HepG2 (cell line): Measurements from ENCODE around the gene LOX. TPM values are rescaled to one million over a fixed set of nuclear protein-coding genes. Genes with fewer than 3 reads are reported as not detected.

ENCODE experiments used
- ATAC-seq: fragments of 200-7000 bp; cut with Tn5 transposase; 3 replicates; pipeline ENCODE4 v1.9.1; 2020; ENCODE audit warnings: mild to moderate bottlenecking, moderate library complexity
- Bru-seq: library from RNA; stranded (reverse); fragments of 400-500 nt; gene quantifications from one replicate; lab custom pipeline; 2021; lab: Mats Ljungman, UMichigan
- BruChase-seq, 2 experiments: library from RNA; stranded (reverse); fragments of 400-500 nt; gene quantifications; one replicate each; lab custom pipeline; 2021; lab: Mats Ljungman, UMichigan
- BruUV-seq: library from RNA; stranded (reverse); fragments of 400-500 nt; replicated peaks from 2 replicates; lab custom pipeline; 2021; lab: Mats Ljungman, UMichigan
- CTCF ChIA-PET: fragments of 300-600 bp; formaldehyde crosslinking; extraction: SDS; loops from one replicate; lab custom pipeline; 2021; ENCODE audit warnings: low total read pairs, inconsistent platforms, low intra/inter-chr PET ratio; lab: Yijun Ruan, JAX
- POLR2A ChIA-PET: fragments of 350-600 bp; sonication (Branson Sonifier 250); formaldehyde crosslinking; loops from one replicate; lab custom pipeline; 2020; ENCODE audit warnings: antibody characterized with exemption, inconsistent platforms; lab: Yijun Ruan, JAX
- DNase-seq: peaks from one replicate; pipeline ENCODE4 v3.0.0-alpha.2; 2015; ENCODE audit warnings: low spot score
- FAIRE-seq: peaks from 3 replicates; lab custom pipeline; 2011; peaks lifted over from hg19 to GRCh38; lab: Jason Lieb, UNC
- H2AFZ ChIP-seq: one replicate; pipeline ENCODE4 v1.6.1; 2011; ENCODE audit warnings: low read length, inconsistent platforms
- H3K27ac ChIP-seq: fragments of 300-600 bp; 3 replicates; pipeline ENCODE4 v1.8.0; 2011; ENCODE audit warnings: mixed run types, mild to moderate bottlenecking, mixed read lengths, low read length, inconsistent platforms; ENCODE audit not compliant: insufficient read depth; ENCODE audit errors: extremely low read length
- H3K27me3 ChIP-seq, 2 experiments: fragments of 200-600 bp in 1 of 2; 2 replicates in 1 of 2; 3 replicates in 1 of 2; pipeline versions ENCODE4 v1.6.0 to v1.8.0; 2011; ENCODE audit warnings: low read length in 2 of 2, mild to moderate bottlenecking in 2 of 2, moderate library complexity in 2 of 2, inconsistent platforms in 1 of 2; ENCODE audit not compliant: insufficient read depth in 2 of 2, control insufficient read depth in 1 of 2
- H3K36me3 ChIP-seq, 2 experiments: fragments of 200-600 bp in 1 of 2; replicated peaks in 1 of 2; 2 replicates in 1 of 2; 3 replicates in 1 of 2; pipeline versions ENCODE4 v1.5.1 to v1.8.0; 2011; ENCODE audit warnings: low read length in 2 of 2, inconsistent platforms in 1 of 2; ENCODE audit not compliant: insufficient read depth in 2 of 2, control insufficient read depth in 1 of 2
- H3K4me1 ChIP-seq: 2 replicates; pipeline ENCODE4 v1.5.1; 2012; ENCODE audit warnings: low read length, inconsistent platforms; ENCODE audit not compliant: insufficient read depth
- H3K4me2 ChIP-seq: 2 replicates; pipeline ENCODE4 v1.6.0; 2011; ENCODE audit warnings: low read depth, low read length, inconsistent platforms
- H3K4me3 ChIP-seq, 3 experiments: fragments of 200-600 bp in 1 of 3; sonication (generic), shearing (Covaris generic) in 1 of 3; replicated peaks in 1 of 3; 2 replicates each; pipeline ENCODE4 v1.5.1; 2011 to 2016; ENCODE audit warnings: low read length in 3 of 3, inconsistent platforms in 2 of 3, low read depth in 2 of 3, mild to moderate bottlenecking in 2 of 3, control low read depth in 1 of 3, mixed read lengths in 1 of 3; ENCODE audit not compliant: insufficient read depth in 1 of 3
- H3K79me2 ChIP-seq: one replicate; pipeline ENCODE4 v1.6.1; 2011; ENCODE audit warnings: low read length, inconsistent platforms; ENCODE audit not compliant: insufficient read depth
- H3K9ac ChIP-seq: 2 replicates; pipeline ENCODE4 v1.6.0; 2011; ENCODE audit warnings: mild to moderate bottlenecking, low read depth, low read length, inconsistent platforms; ENCODE audit not compliant: insufficient read depth
- H3K9me3 ChIP-seq: 2 replicates; pipeline ENCODE4 v1.5.1; 2012; ENCODE audit warnings: mild to moderate bottlenecking, low read length
- H4K20me1 ChIP-seq: 2 replicates; pipeline ENCODE4 v1.6.0; 2011; ENCODE audit warnings: inconsistent platforms, mild to moderate bottlenecking, low read length, moderate library complexity; ENCODE audit not compliant: insufficient read depth
- ASH2L ChIP-seq: fragments of 300-600, 200-600 bp; sonication (generic); IDR thresholded peaks from 2 replicates; pipeline ENCODE4 v1.7.0; 2017; ENCODE audit warnings: low read depth, mild to moderate bottlenecking, moderate library complexity, mixed read lengths, low read length; ENCODE audit not compliant: insufficient read length
- CENPBD1 ChIP-seq: sonication (generic); formaldehyde crosslinking; IDR thresholded peaks from 2 replicates; pipeline ENCODE4 v1.8.0; 2022; ENCODE audit warnings: missing genetic modification reagents, low read depth, mild to moderate bottlenecking, borderline replicate concordance
- HMG20B ChIP-seq: conservative IDR thresholded peaks from 2 replicates; pipeline ENCODE4 v1.6.1; 2016; ENCODE audit warnings: missing genetic modification reagents, missing compliant biosample characterization
- JUN ChIP-seq: sonication (generic); formaldehyde crosslinking; IDR thresholded peaks from 2 replicates; pipeline ENCODE4 v1.4.0; 2020; ENCODE audit warnings: mild to moderate bottlenecking, missing genetic modification reagents
- MTF2 ChIP-seq: sonication (generic); formaldehyde crosslinking; IDR thresholded peaks from 2 replicates; pipeline ENCODE4 v1.5.0; 2020; ENCODE audit warnings: missing genetic modification reagents, borderline replicate concordance
- PRPF4 ChIP-seq: fragments of 200-400 bp; formaldehyde crosslinking; IDR thresholded peaks from 2 replicates; pipeline ENCODE4 v1.6.1; 2016; ENCODE audit warnings: low read length, low read depth; ENCODE audit not compliant: poor library complexity, severe bottlenecking
- SKI ChIP-seq: fragments of 450-650 bp; IDR thresholded peaks from one replicate; pipeline ENCODE4 v1.6.1; 2018; ENCODE audit warnings: mild to moderate bottlenecking; ENCODE audit not compliant: partially characterized antibody
- THYN1 ChIP-seq: sonication (generic); formaldehyde crosslinking; IDR thresholded peaks from 2 replicates; pipeline ENCODE4 v1.8.1; 2023; ENCODE audit warnings: low read depth, mild to moderate bottlenecking, moderate library complexity, missing genetic modification reagents, borderline replicate concordance
- U2AF2 ChIP-seq: fragments of 200-400 bp; formaldehyde crosslinking; IDR thresholded peaks from 2 replicates; pipeline ENCODE4 v1.6.1; 2017; ENCODE audit warnings: low read depth, mild to moderate bottlenecking, low read length
- ZBTB38 ChIP-seq: sonication (generic); formaldehyde crosslinking; IDR thresholded peaks from 2 replicates; pipeline ENCODE4 v1.5.1; 2020; ENCODE audit warnings: mild to moderate bottlenecking, missing genetic modification reagents
- ZBTB43 ChIP-seq: sonication (generic); formaldehyde crosslinking; conservative IDR thresholded peaks from 2 replicates; pipeline ENCODE4 v1.4.0; 2020; ENCODE audit warnings: missing genetic modification reagents
- ZNF350 ChIP-seq: sonication (generic); formaldehyde crosslinking; IDR thresholded peaks from 2 replicates; pipeline ENCODE4 v1.4.0; 2020; ENCODE audit warnings: mild to moderate bottlenecking, low read depth, missing genetic modification reagents, borderline replicate concordance
- ZNF674 ChIP-seq: sonication (generic); formaldehyde crosslinking; IDR thresholded peaks from 2 replicates; pipeline ENCODE4 v1.5.0; 2020; ENCODE audit warnings: low read depth, mild to moderate bottlenecking, missing genetic modification reagents
- ZNF766 ChIP-seq: sonication (generic); formaldehyde crosslinking; IDR thresholded peaks from 2 replicates; pipeline ENCODE4 v1.5.0; 2020; ENCODE audit warnings: missing genetic modification reagents, borderline replicate concordance
- WGBS: methylation state at CpG from one replicate; pipeline ENCODE4 v1.1.6; 2017; ENCODE audit warnings: low lambda C conversion rate; 5-methylcytosine and 5-hydroxymethylcytosine counted together
- in situ Hi-C: cut with HindIII; loops from 2 replicates; pipeline ENCODE4 v1.10.0; 2017; ENCODE audit warnings: low pct_unique_long_range_greater_than_20kb; ENCODE audit not compliant: extremely low pct_ligation_motif_present
- intact Hi-C: fragments of 100-400 bp; cut with micrococcal nuclease; formaldehyde crosslinking; loops from one replicate; pipeline ENCODE4 v1.10.0; 2022; ENCODE audit not compliant: unreplicated experiment
- long read RNA-seq, 2 experiments: library from RNA in 1 of 2; library from polyadenylated mRNA in 1 of 2; stranded (forward) in 1 of 2; unstranded in 1 of 2; transcript quantifications; one replicate each; pipeline ENCODE4 v2.0.0, GENCODE V29; 2019 to 2022
- polyA minus RNA-seq, 3 experiments: library from RNA; depleted of rRNA, polyadenylated mRNA; stranded (reverse); fragments of >200 nt; gene quantifications; 2 replicates each; pipeline ENCODE4 v1.2.3, GENCODE V29; 2011; ENCODE audit warnings: low replicate concordance in 1 of 3
- polyA plus RNA-seq, 8 experiments: library from polyadenylated mRNA; depleted of rRNA in 3 of 8; stranded (reverse) in 7 of 8; unstranded in 1 of 8; fragments of >200 nt; fragmentation: Illumina TruSeq in 4 of 8; extraction: Trizol in 4 of 8; gene quantifications; 2 replicates each; pipeline versions ENCODE4 v1.2.1 to v1.2.3, GENCODE V29; 2011 to 2016; ENCODE audit warnings: low read depth in 4 of 8, missing spikeins in 1 of 8, mixed read lengths in 1 of 8; ENCODE audit not compliant: insufficient read depth in 1 of 8
- total RNA-seq, 5 experiments: library from RNA; depleted of rRNA; stranded (reverse); fragments of >200 nt; fragmentation: Illumina TruSeq; extraction: Trizol; gene quantifications; 2 replicates each; pipeline ENCODE4 v1.2.3, GENCODE V29; 2016; ENCODE audit warnings: low read depth in 1 of 5

Gene LOX
- 0.65 and 0.73 TPM in 2 replicates for total RNA-seq (2016; rRNA removed; fragmentation: Illumina TruSeq; extraction: Trizol)
- 0.18 TPM in 1 of 2 replicates, not detected in the other for total RNA-seq (2016; cell fraction: cytosol; rRNA removed; fragmentation: Illumina TruSeq; extraction: Trizol; ENCODE audit: low read depth)
- total RNA-seq (2016; cell fraction: insoluble cytoplasmic fraction; rRNA removed; fragmentation: Illumina TruSeq; extraction: Trizol) = 0.56 and 1.4 TPM in 2 replicates
- total RNA-seq (2016; cell fraction: membrane; rRNA removed; fragmentation: Illumina TruSeq; extraction: Trizol) = 0.62 TPM in 2 replicates
- 1.4 and 1.6 TPM in 2 replicates for total RNA-seq (2016; cell fraction: nucleus; rRNA removed; fragmentation: Illumina TruSeq; extraction: Trizol)
- 165 and 173 TPM in 2 replicates for polyA plus RNA-seq (2011; rRNA removed)
- polyA plus RNA-seq (2011; cell fraction: cytosol; rRNA removed) = 185 and 225 TPM in 2 replicates
- polyA plus RNA-seq (2011; cell fraction: nucleus; rRNA removed) = 99.6 and 118 TPM in 2 replicates
- 60.5 and 125 TPM in 2 replicates for polyA plus RNA-seq (2012)
- polyA plus RNA-seq (2016; cell fraction: cytosol; fragmentation: Illumina TruSeq; extraction: Trizol; ENCODE audit: low read depth) = 0.25 and 0.35 TPM in 2 replicates
- polyA plus RNA-seq (2016; cell fraction: insoluble cytoplasmic fraction; fragmentation: Illumina TruSeq; extraction: Trizol; ENCODE audit: low read depth) = 1.5 TPM in 2 replicates
- polyA plus RNA-seq (2016; cell fraction: membrane; fragmentation: Illumina TruSeq; extraction: Trizol; ENCODE audit: low read depth) = 0.43 and 0.55 TPM in 2 replicates
- polyA plus RNA-seq (2016; cell fraction: nucleus; fragmentation: Illumina TruSeq; extraction: Trizol; ENCODE audit: insufficient read depth, low read depth) = 3.5 and 4.1 TPM in 2 replicates
- 22.4 and 399 TPM in 2 replicates for polyA minus RNA-seq (2011; rRNA and poly(A)+ RNA removed; ENCODE audit: low replicate concordance)
- 255 and 278 TPM in 2 replicates for polyA minus RNA-seq (2011; cell fraction: cytosol; rRNA and poly(A)+ RNA removed)
- polyA minus RNA-seq (2011; cell fraction: nucleus; rRNA and poly(A)+ RNA removed) = 71.3 and 87.9 TPM in 2 replicates
- percentile 43 among the genes with signal in this experiment for Bru-seq, nascent RNA
- BruChase-seq, experiment 1, labeled RNA remaining after a 6-hour chase = percentile 54 among the genes with signal in this experiment
- percentile 40 among the genes with signal in this experiment for BruChase-seq, experiment 2, labeled RNA remaining after a 2-hour chase
- long read RNA-seq, experiment 1, full-length matches to known transcripts = 97 of 106 reads
- long read RNA-seq, experiment 1, partial matches to known transcripts = 1 of 106 reads
- long read RNA-seq, experiment 1, other reads (novel, unspliced or antisense) = 8 of 106 reads
- long read RNA-seq, experiment 2, full-length matches to known transcripts = 2 of 9 reads
- long read RNA-seq, experiment 2, partial matches to known transcripts = 0 of 9 reads
- long read RNA-seq, experiment 2, other reads (novel, unspliced or antisense) = 7 of 9 reads

GRCh38 chr5:122078116-122079110, at the start of gene LOX:
LOX (minus strand) TSS chr5:122078259; CDS start chr5:122077985, 274 bp downstream.
- DNase-seq (peak; percentile 47), ATAC-seq (peak; percentile 52), FAIRE-seq (no peak)
- H3K4me1 ChIP-seq = peaks cover 67% of the 10 kb centered on the region
- intact Hi-C loops (no loop called here), in situ Hi-C loops (loop anchor here (10.0 kb wide), 1 partner anchor 104 kb away; no protein-coding TSS in a partner anchor)
- peaks cover 0 to 7% of the 10 kb centered on the region in 2 experiments; a peak in 3 of 5 replicates for H3K27me3 ChIP-seq
- H3K79me2 ChIP-seq = no peaks in the 10 kb centered on the region
- ChIA-PET POLR2A (no interaction called here), CTCF (no interaction called here)
- no peaks in the 10 kb centered on the region for H3K9me3 ChIP-seq
- H3K27ac ChIP-seq = peak within 1 kb of the TSS; percentile 77
- BruUV-seq = no TSS peak
- H3K36me3 ChIP-seq = peaks cover 3% of the 10 kb centered on the region in 2 experiments; a peak in 3 of 5 replicates
- H4K20me1 ChIP-seq = no peaks in the 10 kb centered on the region
- peak within 1 kb of the TSS; percentile 99 for H3K4me2 ChIP-seq
- peak within 1 kb of the TSS; percentile 62 for H2AFZ ChIP-seq
- H3K4me3 ChIP-seq = peak within 1 kb of the TSS; percentile 48 to 86 (median 74)
- 3% methylated on average over 20 of the region's 35 CpGs for WGBS
- peak within 1 kb of the TSS; percentile 72 for H3K9ac ChIP-seq
- no peak for TF ChIP-seq ZNF350 (CRISPR knock-in tag)
- TF ChIP-seq ZNF766 (CRISPR knock-in tag) = no peak
- peak; percentile 27; the same call in 1 of the 2 replicates for TF ChIP-seq ZBTB38 (CRISPR knock-in tag)
- peak; percentile 21 for TF ChIP-seq ASH2L
- no peak for TF ChIP-seq U2AF2
- TF ChIP-seq HMG20B (CRISPR knock-in tag) = no peak
- TF ChIP-seq CENPBD1 (CRISPR knock-in tag) = no peak
- TF ChIP-seq ZNF674 (CRISPR knock-in tag) = no peak
- TF ChIP-seq SKI = no peak
- TF ChIP-seq THYN1 (CRISPR knock-in tag) = no peak
- TF ChIP-seq PRPF4 = no peak
- TF ChIP-seq JUN (CRISPR knock-in tag) = no peak
- no peak for TF ChIP-seq ZBTB43
- no peak for TF ChIP-seq MTF2 (CRISPR knock-in tag)
